ENCODE measurements around the gene INSIG2. TPM values are rescaled to one million over a fixed set of nuclear protein-coding genes. Genes with fewer than 3 reads are reported as not detected.

Gene INSIG2
- total and polyA plus RNA-seq, 2 of the 4 experiments (the other 2 are of a cell fraction), result 9.1 to 11.7 TPM

DNA sequence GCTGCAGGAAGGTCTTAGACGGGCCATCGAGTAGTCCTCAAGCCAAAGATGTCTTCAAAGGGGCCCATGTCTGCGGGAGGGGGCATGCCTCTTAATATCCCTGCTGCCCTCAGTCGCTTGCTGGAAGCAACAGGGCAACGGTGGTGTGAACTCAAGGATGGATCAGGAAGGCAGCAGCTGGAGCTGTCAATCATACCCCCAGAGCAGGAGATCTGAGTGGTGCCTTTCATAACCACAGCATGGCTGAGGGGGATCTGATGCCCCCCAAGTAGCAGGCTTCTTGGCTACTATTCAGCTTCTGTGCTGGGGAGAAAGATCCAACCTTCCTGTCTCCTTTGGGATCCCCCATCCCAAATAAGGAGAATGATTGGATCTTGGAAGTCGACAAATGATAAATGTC, 46.4 kb downstream of the INSIG2 start:
- no peak for ATAC-seq (ENCODE audit: low read depth)
- Histone ChIP-seq H2BK20ac (ENCODE audit: low read depth, low read length) (no peak overlapping the region), H2BK5ac (ENCODE audit: low read depth, low read length, poor library complexity, severe bottlenecking) (no peak overlapping the region), H3K18ac (ENCODE audit: low read depth, low read length) (no peak overlapping the region), H4K5ac (ENCODE audit: low read depth, low read length) (no peak overlapping the region), H2AFZ (replicated peaks; ENCODE audit: low read length, poor library complexity) (no peak overlapping the region), H2BK120ac (ENCODE audit: low read depth, low read length) (no peak overlapping the region), H2BK15ac (ENCODE audit: low read depth, low read length) (no peak overlapping the region), H3K9me1 (ENCODE audit: insufficient read depth, low read length) (no peaks in the 10 kb centered on the region), H2AK9ac (replicated peaks; ENCODE audit: low read depth, low read length, poor library complexity) (no peak overlapping the region), H3K4me1 (ENCODE audit: control insufficient read depth, insufficient read depth, low read length) (no peaks in the 10 kb centered on the region), H4K20me1 (ENCODE audit: insufficient read depth, low read length) (no peaks in the 10 kb centered on the region), H3K4me2 (ENCODE audit: low read depth, low read length) (no peak overlapping the region), H3K27me3 (ENCODE audit: control insufficient read depth, insufficient read depth, low read length) (peaks cover 1% of the 10 kb centered on the region), H3K23ac (ENCODE audit: low read depth, low read length) (no peak overlapping the region), H3K4me3 (ENCODE audit: insufficient read depth, low read depth, low read length) (no peak overlapping the region), H4K91ac (ENCODE audit: insufficient read depth, low read depth, low read length) (no peak overlapping the region), H3K4ac (ENCODE audit: low read depth, low read length) (no peak overlapping the region), H3K9ac (ENCODE audit: low read depth, low read length) (no peak overlapping the region), H3K14ac (replicated peaks; ENCODE audit: low read depth, low read length) (no peak overlapping the region), H3K79me1 (ENCODE audit: low read depth in 1 of 2, low read length in 2 of 2) (no peaks in the 10 kb centered on the region), H3K56ac (ENCODE audit: extremely low read depth, insufficient read depth, low read length) (no peak overlapping the region), H3K9me3 (ENCODE audit: control insufficient read depth, insufficient read depth, low read length) (no peaks in the 10 kb centered on the region), H3K36me3 (ENCODE audit: control insufficient read depth, insufficient read depth, low read length) (no peaks in the 10 kb centered on the region), H3K27ac (ENCODE audit: insufficient read depth, low read length) (no peak overlapping the region), H4K8ac (ENCODE audit: low read depth in 2 of 2, low read length in 2 of 2) (no peak overlapping the region), H2AK5ac (ENCODE audit: low read depth, low read length) (no peak overlapping the region)
- POLR2A ChIA-PET (ENCODE audit: unreplicated experiment), result no interaction called here
- in situ Hi-C loops (cut with MboI; ENCODE audit: low sequenced_read_pairs) (no loop called here), dilution Hi-C loops (cut with HindIII; ENCODE audit: low sequenced_read_pairs, unreplicated experiment) (no loop called here), intact Hi-C loops (cut with micrococcal nuclease) (no loop called here)
- no peak for TF ChIP-seq MAZ (IDR thresholded peaks at IDR 0.05; ENCODE audit: borderline replicate concordance, low read depth, low read length)
- no peak for TF ChIP-seq CHD1 (IDR thresholded peaks at IDR 0.05; ENCODE audit: low read depth, low read length)
- TF ChIP-seq FOS (IDR thresholded peaks at IDR 0.05; ENCODE audit: low read depth, low read length), result no peak
- TF ChIP-seq RCOR1 (IDR thresholded peaks at IDR 0.05; ENCODE audit: insufficient replicate concordance, low read length), result no peak
- TF ChIP-seq POLR2A (IDR thresholded peaks at IDR 0.05; ENCODE audit: low read depth, low read length), result no peak
- TF ChIP-seq RFX5 (IDR thresholded peaks at IDR 0.05; ENCODE audit: low read depth, low read length), result no peak
- no peak for TF ChIP-seq NFE2L2 (IDR thresholded peaks at IDR 0.05; ENCODE audit: low read depth, low read length)
- TF ChIP-seq RAD21 (IDR thresholded peaks at IDR 0.05; ENCODE audit: low read length), result no peak
- no peak for TF ChIP-seq ELK1 (IDR thresholded peaks at IDR 0.05; ENCODE audit: borderline replicate concordance, low read depth, low read length)
- DNase-seq, result no peak
- BruUV-seq (replicated peaks), result no TSS peak
- CTCF ChIA-PET, result no interaction called here
- WGBS, 2 experiments (ENCODE audit: extremely low coverage in 2 of 2, insufficient read length in 1 of 2), result no CpG with 5 or more reads among the region's 6 CpGs
